DMS 273 (cell line): ENCODE data around the gene IPO5.
"Not testable (repeated sequence)": the region's sequence is repeated elsewhere in the genome, so short reads cannot be mapped to it uniquely, and the experiment has no call there.

Experiments used
- DNase-seq: peaks from one replicate; lab custom pipeline; 2025; ENCODE audit not compliant: unreplicated experiment; lab: John Stamatoyannopoulos, UW

IPO5 gene

DNA sequence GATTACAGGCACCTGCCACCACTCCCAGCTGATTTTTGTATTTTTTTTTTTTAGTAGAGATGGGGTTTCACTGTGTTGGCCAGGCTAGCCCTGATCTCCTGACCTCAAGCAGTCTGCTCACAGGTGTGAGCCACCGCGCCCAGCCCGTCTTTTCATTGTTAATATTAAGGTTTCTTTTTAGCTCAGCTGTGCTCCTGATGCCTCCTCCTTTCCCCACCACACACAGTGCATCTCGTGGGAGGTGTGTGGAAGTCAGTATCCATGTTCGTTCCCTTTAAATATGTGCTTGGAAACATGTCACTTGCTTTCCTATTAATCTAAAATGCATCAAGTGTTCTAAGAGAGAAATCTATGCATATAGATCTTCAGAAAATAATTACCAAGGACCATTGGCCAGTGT is 53.5 kb downstream of the IPO5 start:
- DNase-seq = no peak

DNA sequence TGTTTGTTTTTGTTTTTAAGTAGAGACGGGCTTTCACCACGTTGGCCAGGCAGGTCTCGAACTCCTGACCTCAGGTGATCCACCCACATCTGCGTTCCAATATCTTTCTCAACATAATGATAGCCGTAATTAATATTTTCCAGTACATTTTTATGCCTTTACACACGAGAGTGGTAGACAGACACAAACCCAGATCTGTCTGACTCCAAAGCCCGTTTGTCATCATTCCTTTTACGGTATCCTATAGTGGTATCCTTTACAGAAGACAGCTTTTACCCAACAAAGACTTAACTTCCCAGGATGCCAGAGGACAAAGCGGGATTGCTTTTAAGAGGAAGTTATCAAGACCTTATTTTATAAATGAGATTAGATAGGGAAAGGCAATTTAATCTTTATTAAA is 59.8 kb downstream of the IPO5 start:
- no peak for DNase-seq

DNA sequence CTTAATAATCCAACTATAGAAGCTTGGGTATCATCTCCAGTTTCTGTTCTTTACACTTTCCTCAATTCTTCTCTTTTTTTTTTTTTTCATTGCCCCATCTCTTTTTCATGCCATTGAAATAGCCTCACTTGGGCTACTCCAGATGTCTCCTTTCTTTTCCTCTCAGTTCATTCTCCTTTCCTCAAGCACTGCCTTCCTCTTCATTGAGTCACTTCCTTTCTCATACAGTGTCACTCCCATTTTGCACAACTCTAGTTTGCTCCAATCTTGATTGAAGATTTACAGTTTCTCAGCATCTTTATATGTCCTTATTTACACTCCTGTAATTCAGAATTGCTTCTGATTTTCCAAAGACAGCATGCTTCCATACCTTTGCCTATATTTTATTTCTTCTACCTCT is 61.3 kb downstream of the IPO5 start:
- no peak for DNase-seq

DNA sequence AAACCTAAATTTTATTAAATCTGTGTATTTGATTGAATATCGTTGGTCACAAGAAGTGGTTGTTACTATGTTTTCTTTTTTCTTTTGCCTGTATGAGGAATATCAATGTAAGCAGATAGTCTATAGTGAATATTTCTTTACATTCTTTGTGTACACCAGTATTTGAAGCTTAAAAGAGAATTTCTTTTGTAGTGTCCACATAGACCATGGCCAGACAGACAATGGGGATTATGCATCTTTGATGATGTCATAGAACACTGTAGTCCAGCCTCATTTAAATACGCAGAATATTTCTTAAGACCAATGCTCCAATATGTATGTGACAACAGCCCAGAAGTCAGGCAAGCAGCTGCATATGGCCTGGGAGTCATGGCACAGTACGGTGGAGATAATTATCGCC is 64.8 kb downstream of the IPO5 start:
- DNase-seq = no peak

DNA sequence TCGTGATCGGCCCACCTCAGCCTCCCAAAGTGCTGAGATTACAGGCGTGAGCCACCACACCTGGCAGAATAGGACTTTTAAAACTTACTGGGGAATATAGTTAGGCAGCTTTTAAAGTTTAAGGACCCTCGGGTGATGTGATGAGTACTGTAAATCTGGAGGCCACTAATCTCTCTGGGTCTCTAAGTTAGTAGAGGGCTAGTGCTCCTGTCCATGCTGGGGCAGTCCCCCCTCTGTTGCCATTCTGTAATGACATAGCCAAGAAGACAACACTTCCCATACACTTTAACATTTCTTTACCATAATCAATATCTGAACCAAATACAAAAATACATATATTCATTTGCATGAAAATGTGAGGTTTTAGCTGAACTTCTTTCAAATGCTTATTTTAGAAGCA is 65.7 kb downstream of the IPO5 start:
- no peak for DNase-seq

DNA sequence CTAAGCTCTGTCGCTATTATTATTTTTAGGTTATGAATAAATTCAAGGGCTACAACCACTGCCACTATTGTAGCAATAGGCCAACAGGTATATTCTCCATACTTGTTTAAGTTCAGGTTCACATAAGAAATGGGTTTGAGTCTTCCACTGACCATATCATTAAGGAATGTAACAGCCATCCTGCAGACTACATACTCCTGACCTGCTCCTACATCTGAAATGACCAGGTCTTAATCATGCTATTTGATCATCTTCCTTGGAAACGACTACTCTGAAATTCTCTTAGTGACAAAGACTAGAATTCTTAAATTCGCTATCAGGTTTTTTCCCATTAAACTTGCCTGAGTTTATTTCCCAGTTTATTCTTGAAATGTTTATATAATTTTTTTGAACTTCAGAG is 66.8 kb downstream of the IPO5 start:
- DNase-seq = no peak

DNA sequence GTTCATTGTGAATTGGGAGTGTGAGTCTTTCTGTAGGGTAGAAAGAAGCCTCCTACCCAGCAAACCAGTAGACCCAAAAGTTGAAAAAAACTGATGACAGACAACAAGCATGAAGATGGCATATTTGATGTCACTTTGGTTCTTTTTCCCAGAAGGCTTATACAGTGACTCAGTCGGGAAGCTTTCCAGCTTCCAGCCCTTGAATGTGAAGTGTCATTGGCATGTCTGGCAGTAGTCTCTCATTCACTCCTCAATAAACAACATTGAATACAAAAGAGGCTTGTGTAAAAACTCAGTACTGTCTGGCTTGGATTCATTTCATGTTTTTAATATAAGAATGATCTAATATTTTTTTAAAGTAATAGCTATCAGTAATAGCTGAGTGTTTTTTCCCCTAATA is 68.7 kb downstream of the IPO5 start:
- no peak for DNase-seq

DNA sequence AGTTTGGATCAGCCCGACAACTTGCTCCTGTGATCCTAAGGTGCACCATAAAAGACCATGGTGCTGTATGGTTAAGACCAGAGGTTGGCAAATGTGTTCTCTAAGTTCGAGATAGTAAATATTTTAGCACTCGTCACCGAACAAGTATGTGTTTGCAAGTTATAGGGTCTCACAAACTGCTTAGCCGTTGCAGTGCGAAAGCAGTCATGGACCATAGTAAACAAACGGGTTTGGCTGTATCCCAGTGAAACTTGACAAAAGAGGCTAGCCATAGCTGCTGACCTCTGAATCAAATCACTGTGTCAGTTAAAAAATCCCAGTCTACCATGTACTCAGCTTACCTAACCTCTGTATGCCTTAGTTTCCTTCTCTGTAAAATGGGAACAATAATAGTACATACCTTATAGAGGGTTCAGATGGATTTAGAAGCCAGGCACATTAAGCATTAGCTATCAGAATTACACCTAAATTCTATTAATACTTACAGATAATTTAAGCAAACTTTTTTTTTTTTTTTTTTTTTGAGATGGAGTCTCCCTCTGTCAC is 72.1 kb downstream of the IPO5 start:
- no peak for DNase-seq

DNA sequence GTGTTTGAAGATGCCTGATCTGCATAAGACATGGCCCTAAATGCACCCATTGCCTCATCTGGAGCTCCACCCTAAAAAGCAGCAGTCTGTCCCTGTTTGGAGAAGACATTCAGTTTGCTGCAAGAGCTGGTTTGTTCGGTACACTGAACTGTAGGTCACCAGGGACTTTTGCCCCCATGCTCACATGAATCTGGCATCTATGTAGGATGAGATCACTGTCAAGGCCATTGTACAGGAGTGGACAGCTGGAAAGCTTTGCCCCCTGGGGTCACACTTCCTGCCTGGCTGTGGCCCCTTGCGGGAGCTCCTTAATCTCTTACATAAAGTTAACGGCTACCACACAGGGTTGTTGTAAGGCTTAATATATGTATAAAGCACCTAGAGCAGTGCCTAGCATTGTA is 73.0 kb downstream of the IPO5 start:
- DNase-seq = peak; percentile 49

DNA sequence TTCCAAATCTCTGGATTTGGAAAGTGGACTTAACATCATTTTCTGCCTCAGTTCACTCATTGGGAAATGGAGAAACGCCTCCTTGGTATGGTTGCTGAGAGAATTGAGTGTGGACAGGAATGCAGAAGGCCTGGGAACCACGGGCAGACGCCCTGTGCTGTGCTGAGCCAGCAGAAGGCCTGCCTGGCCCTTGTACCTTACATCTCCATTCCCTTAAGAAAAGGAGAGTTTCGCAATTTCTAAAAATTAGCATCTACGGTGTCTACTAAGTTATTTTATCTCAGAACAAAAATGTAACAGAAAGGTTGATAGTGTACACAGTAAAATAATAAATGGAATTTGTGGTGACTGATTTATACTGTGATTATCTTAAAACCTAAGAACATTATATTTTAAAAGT is 78.7 kb downstream of the IPO5 start:
- DNase-seq = no peak

DNA sequence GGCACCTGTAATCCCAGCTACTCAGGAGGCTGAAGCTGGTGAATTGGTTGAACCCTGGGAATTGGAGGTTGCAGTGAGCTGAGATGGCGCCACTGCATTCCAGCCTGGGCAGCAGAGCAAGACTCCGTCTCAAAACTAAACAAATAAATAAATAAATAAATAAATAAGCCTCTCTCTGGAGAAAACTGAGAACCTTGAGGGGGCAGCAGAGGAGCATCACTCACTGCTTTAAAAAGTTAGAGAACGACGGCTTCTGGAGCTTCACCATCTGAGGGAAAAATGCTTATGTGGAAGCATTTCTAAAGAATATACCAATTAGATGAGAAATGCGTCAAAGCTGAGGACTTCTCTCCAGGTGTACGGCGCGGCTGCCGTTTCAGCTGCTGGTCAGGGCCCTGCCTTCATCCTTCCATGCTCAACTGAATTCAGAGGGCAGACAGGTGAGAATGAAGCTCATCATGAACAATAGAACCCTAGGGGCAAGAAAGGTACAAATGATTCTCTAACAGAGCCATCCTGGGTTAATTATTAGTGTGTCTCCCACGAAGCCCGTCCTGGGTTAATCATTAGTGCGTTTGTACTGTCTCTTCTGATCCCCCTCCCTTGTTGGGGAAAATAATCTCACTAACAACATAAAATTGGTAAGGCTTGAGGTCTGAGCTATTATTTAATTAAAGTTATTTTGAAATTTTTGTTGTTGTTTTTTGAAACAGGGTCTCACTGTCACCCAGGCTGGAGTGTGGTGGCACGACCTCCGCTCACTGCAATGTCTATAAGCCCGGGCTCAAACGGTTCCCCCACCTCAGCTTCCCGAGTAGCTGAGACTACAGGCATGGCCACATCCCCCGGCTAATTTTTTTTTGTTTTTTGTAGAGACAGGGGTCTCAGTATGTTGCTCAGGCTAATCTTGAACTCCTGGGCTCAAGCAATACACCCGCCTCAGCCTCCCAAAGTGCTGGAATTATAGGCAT is 80.1 kb downstream of the IPO5 start:
- DNase-seq = peak; percentile 58

DNA sequence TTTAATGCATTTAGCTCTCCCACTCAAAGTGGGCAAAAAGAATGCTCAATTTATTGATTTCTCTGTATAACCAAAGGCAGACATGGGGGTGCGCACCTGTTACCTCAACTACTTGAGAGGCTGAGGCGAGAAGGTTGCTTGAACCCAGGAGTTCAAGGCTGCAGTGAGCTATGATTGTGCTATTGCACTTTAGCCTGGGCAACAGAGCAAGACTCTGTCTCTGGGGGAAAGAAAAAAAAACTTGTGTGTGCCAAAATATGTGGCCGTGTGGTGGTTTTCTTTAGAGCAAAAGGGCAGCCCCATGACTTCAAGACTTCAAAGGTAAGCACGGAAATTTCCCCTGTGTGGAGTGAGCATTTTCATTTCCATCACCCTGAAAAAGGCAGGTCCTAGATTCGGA is 81.9 kb downstream of the IPO5 start:
- DNase-seq = no peak

DNA sequence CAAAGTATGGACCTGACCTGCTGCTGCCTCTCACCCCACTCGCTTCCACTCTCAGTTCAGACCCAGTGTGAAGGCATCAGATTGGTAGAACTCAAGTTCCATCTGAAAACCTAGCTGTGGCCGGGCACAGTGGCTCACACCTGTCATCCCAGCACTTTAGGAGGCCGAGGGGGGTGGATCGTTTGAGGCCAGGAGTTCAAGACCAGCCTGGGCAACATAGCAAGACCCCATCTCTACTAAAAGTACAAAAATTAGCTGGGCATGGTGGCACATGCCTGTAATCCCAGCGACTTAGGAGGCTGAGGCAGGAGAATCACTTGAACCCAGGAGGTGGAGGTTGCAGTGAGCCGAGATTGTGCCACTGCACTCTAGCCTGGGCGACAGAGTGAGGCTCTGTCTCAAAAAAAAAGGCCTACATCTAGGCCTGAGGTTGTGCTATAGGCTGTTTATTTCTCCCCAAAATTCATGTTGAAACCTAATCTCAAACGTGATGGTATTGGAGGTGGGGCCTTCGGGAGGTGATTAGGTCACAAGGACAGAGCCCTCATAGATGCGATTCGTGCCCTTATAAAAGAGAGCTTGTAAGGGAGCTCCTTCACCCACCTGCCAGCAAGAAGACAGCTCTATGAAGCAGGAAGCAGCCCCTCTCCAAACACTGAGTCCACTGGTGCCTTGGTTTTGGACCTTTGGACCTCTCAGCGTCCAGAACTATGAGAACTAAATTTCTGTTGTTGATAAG is 83.3 kb downstream of the IPO5 start:
- not testable (repeated sequence) for DNase-seq

DNA sequence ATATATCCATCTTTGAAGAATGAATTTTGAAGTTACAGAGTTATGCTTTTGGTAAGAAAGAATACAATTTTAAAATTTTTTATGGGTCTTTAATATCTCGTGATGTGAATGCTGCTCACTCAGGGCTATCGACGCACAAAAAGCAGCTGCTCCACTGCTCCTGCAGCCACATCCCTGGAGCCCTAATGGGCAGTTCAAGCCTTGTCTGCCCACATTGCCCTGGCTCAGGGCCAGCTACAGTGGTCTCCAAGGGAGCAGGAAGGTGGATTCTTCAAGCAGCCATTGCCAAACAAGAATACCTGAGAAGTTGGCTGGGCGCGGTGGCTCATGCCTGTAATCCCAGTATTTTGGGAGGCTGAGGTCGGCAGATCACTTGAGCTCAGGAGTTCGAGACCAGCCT is 85.8 kb downstream of the IPO5 start:
- no peak for DNase-seq

DNA sequence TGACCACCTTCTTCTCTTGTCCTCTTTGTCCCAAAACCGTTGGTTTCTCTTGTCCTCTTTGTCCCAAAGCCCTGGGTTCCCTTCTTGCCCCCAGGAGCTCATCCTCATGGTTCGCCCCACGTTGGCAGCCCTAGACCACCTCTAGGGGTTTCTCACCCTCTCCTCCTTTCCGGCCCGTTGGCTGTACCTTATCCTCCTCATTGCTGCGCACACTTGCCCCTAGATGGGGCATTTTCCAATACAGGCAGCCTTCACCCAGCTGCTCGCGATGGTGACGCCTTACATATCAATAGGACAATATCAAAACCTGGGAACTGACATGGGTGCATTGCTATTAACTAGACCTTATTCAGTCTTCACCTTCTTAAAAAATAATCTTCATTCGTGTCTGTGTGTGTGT is 86.5 kb downstream of the IPO5 start:
- DNase-seq = no peak

DNA sequence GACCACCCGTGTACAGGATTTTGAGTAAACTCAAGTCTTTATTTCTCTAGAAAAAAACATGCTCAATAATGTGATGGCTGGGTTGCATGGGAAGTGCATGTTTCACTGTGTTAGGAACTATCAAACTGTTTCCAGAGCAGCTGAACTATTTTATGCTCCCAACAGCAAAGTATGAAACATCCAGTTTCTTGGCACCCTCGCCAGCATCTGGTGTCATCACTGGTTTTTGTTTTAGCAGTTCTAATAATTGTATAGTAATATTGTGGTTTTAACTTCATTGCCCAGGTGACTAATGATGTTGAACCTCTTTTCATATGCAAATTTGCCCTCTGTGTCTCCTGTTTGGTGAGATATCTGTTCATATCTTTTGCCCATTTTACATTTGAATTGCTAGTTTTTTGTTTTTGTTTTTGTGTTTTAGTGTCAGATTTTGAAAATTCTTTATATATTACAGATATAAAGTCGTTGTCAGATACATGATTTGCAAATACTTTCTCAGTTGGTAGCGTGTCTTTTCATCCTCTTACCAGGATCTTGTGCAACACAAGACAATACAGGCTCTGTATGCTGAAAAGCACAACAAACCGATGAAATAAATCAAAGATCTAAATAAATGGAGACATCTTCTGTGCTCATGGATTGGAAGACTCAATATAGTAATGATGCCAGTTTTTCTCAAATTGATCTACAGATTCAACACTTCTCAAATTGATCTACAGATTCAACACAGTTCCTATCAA is 87.8 kb downstream of the IPO5 start:
- DNase-seq = no peak

DNA sequence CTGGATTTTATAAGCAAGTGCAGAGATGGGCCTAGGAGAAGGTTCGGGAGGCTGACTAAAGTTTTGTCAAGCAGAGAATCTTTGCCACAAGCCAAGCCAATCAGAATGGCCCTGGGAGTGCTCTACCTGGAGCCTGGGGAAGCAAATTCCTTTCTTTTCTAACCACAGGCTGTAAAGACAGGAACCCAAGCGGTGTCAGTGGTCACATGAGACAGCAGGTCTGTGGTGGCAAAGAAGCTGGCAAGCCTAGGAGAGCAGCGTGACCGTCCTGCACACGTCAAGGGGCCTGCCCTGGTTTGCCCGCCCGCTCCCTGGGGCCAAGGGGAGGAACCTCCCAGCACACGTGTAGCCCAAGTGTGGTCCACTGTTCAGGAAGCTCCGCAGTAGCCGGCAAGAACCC is 90.8 kb downstream of the IPO5 start:
- DNase-seq = no peak

DNA sequence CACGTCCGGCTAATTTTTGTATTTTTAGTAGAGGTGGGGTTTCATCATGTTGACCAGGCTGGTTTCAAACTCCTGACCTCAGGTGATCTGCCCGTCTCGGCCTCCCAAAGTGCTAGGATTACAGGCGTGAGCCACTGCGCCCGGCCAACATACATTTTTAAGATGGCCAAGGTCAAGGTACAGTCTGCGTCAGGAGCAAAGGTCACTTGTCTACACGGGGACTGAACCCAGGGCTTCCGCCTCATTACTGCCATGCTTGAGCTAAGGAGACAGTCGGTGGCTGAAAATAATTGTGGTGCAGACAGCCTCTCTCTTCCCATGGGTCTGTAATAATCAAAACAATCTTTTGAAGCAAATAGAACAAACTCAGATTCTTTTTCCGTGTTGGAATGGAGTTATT is 94.3 kb downstream of the IPO5 start:
- DNase-seq = not testable (repeated sequence)

DNA sequence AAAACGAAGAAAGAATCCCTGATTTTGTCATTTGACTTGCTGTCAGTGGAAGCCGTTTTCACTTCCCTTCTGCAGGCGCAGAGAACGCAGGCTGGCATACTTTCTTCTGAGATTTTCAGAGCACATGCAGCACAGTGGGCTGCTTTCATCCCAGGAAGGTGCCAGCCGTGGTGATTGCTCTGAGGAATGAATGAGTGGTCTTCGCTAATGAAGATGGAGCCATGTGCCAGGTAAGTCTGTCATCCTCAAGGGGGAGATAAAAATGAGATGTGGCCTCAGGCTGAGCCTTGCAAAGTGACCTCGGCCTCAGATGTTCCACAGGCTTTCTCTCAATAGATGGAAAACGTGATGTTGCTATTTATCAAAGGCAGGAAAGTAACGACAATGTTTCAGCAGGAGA is 94.8 kb downstream of the IPO5 start:
- DNase-seq = no peak

DNA sequence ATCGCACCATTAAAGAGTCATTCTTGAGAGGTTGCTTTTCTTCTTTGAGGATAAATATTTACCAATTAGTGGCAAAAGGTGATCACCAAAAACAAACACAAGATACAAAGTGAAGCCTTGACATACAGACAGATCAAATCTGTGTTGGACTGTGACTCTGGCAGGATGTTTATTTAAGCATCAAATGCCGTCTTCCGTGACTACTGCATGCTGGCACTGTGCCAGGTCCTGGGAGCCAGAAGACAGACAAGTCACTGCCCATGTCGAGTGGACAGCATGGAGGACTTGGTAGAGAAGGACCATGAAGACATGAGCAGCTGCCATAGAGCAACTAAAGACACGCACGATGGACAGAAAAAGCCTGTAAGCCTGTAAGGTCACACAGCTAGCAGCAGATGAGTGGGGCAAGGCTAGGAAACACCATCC is 96.6 kb downstream of the IPO5 start:
- peak; percentile 12 for DNase-seq

DNA sequence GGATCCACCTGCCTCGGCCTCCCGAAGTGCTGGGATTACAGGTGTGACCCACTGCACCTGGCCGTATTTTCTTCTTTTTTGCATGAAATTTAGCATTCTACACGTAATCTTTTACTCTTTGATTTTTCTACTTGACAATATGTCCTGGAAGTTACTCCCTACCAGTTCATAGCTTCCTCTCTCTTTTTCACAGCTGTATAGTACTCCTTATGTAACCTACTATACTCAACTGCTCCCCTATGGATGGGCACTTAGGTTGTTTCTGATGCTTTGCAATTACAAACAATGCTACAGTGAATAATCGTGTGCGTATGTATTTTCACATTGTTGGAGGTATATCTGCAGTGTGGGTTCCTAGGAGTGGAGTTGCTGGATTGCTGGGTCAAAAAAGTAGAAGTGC is 98.9 kb downstream of the IPO5 start:
- DNase-seq = no peak
